Endothelial cell of umbilical vein (primary cell): ENCODE data around the gene CACNB4. TPM values are rescaled to one million over a fixed set of nuclear protein-coding genes. Genes with fewer than 3 reads are reported as not detected.

ENCODE experiments used
- BruUV-seq: library from RNA; stranded (reverse); fragments of 400-500 nt; replicated peaks from 2 replicates; lab custom pipeline; 2021; lab: Mats Ljungman, UMichigan
- CTCF ChIA-PET: fragments of 300-600, 350-600 bp; sonication (Branson Sonifier 250); formaldehyde crosslinking; loops from one replicate; lab custom pipeline; 2021; ENCODE audit warnings: antibody characterized with exemption, inconsistent platforms; lab: Charles Lee
- POLR2A ChIA-PET: fragments of 300-600, 350-600 bp; sonication (Branson Sonifier 250); formaldehyde crosslinking; loops from one replicate; lab custom pipeline; 2021; ENCODE audit warnings: antibody characterized with exemption, inconsistent platforms; lab: Charles Lee
- DNase-seq: peaks from one replicate; pipeline ENCODE4 v3.0.0-alpha.2; 2011; ENCODE audit warnings: low read depth, low spot score
- FAIRE-seq: peaks from 2 replicates; lab custom pipeline; 2011; peaks lifted over from hg19 to GRCh38; lab: Jason Lieb, UNC
- H2AFZ ChIP-seq: 2 replicates; pipeline ENCODE4 v1.6.0; 2012; ENCODE audit warnings: low read depth, low read length, control low read depth, inconsistent platforms
- H3K27ac ChIP-seq: 2 replicates; pipeline ENCODE4 v1.5.1; 2011; ENCODE audit warnings: low read depth, mild to moderate bottlenecking, control low read depth, low read length, moderate library complexity; ENCODE audit not compliant: insufficient read depth
- H3K27me3 ChIP-seq, 2 experiments: 2 replicates each; pipeline versions ENCODE4 v1.6.0 to v1.6.1; 2011; ENCODE audit warnings: low read length in 2 of 2, mixed read lengths in 1 of 2; ENCODE audit not compliant: control insufficient read depth in 2 of 2, insufficient read depth in 2 of 2
- H3K36me3 ChIP-seq, 2 experiments: 2 replicates in 1 of 2; 3 replicates in 1 of 2; pipeline ENCODE4 v1.5.1; 2011; ENCODE audit warnings: low read length in 2 of 2, mild to moderate bottlenecking in 1 of 2, moderate library complexity in 1 of 2; ENCODE audit not compliant: control insufficient read depth in 2 of 2, insufficient read depth in 2 of 2; ENCODE audit errors: extremely low read depth in 1 of 2
- H3K4me1 ChIP-seq: 3 replicates; pipeline ENCODE4 v1.5.1; 2011; ENCODE audit warnings: mild to moderate bottlenecking, low read length; ENCODE audit not compliant: control insufficient read depth, insufficient read depth; ENCODE audit errors: extremely low read depth
- H3K4me2 ChIP-seq: 2 replicates; pipeline ENCODE4 v1.6.1; 2011; ENCODE audit warnings: low read length, control low read depth, mixed read lengths; ENCODE audit not compliant: insufficient read depth
- H3K4me3 ChIP-seq, 3 experiments: fragments of 200-600 bp in 1 of 3; sonication (generic), shearing (Covaris generic) in 1 of 3; replicated peaks in 1 of 3; 2 replicates each; pipeline ENCODE4 v1.5.1; 2011 to 2016; ENCODE audit warnings: control low read depth in 3 of 3, low read length in 3 of 3, mild to moderate bottlenecking in 2 of 3, inconsistent platforms in 1 of 3, low read depth in 1 of 3, moderate library complexity in 1 of 3; ENCODE audit not compliant: insufficient read depth in 1 of 3
- H3K79me2 ChIP-seq: 2 replicates; pipeline ENCODE4 v1.6.0; 2012; ENCODE audit warnings: low read length, inconsistent platforms; ENCODE audit not compliant: control insufficient read depth, insufficient read depth
- H3K9ac ChIP-seq: replicated peaks from 2 replicates; pipeline ENCODE3; 2011; ENCODE audit warnings: low read length, control low read depth; ENCODE audit not compliant: insufficient read depth; ENCODE audit errors: extremely low read depth
- H3K9me1 ChIP-seq: replicated peaks from 3 replicates; pipeline ENCODE4 v1.6.0; 2011; ENCODE audit warnings: mild to moderate bottlenecking, low read length; ENCODE audit not compliant: control insufficient read depth, insufficient read depth; ENCODE audit errors: extremely low read depth
- H3K9me3 ChIP-seq: replicated peaks from 2 replicates; pipeline ENCODE4 v1.5.1; 2012; ENCODE audit warnings: low read length, inconsistent platforms; ENCODE audit not compliant: control insufficient read depth, insufficient read depth
- H4K20me1 ChIP-seq: replicated peaks from 2 replicates; pipeline ENCODE3; 2011; ENCODE audit warnings: mild to moderate bottlenecking, low read length; ENCODE audit not compliant: control insufficient read depth, insufficient read depth; ENCODE audit errors: extremely low read depth
- CTCF ChIP-seq, 2 donors: IDR thresholded peaks; 1 replicate in 1 of 2; 2 replicates in 1 of 2; pipeline ENCODE4 v1.5.1; 2011; ENCODE audit warnings: low read length in 2 of 2, mild to moderate bottlenecking in 2 of 2, moderate library complexity in 2 of 2, control low read depth in 1 of 2, inconsistent platforms in 1 of 2, low read depth in 1 of 2; ENCODE audit not compliant: insufficient read depth in 1 of 2; ENCODE audit errors: extremely low read depth in 1 of 2
- dilution Hi-C: fragments of 300-500 bp; cut with MboI; formaldehyde crosslinking; loops from one replicate; pipeline ENCODE4 v1.15.0; 2019; ENCODE audit warnings: low sequenced_read_pairs; ENCODE audit not compliant: extremely low pct_ligation_motif_present
- intact Hi-C: fragments of 100-400 bp; cut with micrococcal nuclease; formaldehyde crosslinking; loops from one replicate; pipeline ENCODE4 v1.10.0; 2022
- polyA plus RNA-seq, 4 experiments: library from polyadenylated mRNA; depleted of rRNA in 3 of 4; stranded (reverse) in 3 of 4; unstranded in 1 of 4; fragments of >200 nt; gene quantifications; 2 replicates each; pipeline versions ENCODE4 v1.2.1 to v1.2.3, GENCODE V29; 2011 to 2012; ENCODE audit warnings: missing spikeins in 1 of 4
- total RNA-seq: library from RNA; stranded (reverse); gene quantifications from 2 replicates; pipeline ENCODE4 v1.2.3, GENCODE V29; 2021
- TF ChIP-seq, protein P1 (sequence below): IDR thresholded peaks from 2 replicates; pipeline ENCODE4 v1.6.1; 2011; ENCODE audit not compliant: insufficient read depth, insufficient read length

The CACNB4 gene
- total and polyA plus RNA-seq, 2 donors (not counting 3 experiments of a cell fraction or from before 2014, with no cell fraction given) = 0.23 to 0.58 TPM

DNA sequence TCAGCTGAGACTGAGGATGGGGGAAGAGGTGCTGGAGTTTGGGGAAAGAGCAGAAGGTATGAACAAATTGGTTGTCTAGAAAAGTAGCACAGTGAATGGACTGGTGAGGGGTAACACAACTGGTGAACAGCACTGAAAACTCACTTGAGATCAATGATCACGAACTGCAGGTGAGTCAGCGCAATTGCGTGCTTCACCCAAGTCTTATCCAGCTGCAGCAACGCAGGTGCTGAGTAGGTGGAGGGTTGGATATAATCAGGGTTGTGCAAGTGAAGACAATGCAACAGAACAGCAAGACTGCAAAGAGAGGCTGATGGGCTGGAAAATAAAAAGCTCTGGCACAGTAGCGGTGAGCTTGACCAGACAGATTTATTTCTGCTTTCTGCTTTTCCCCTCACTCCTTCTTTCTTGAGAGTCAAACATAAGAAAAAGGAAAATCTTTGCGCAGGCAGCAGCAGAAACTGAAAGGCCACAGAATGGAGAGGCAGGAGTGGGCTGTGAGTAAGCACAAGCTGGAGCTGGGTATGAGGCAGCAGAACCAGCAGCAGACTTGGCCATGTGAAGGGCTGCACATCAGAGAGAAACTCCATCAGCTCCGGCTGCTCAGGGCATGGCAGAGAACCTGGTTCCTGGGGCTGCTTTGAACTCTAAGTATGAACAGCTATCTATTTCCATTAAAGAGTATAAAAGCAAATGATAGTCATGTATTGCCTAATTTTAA, 171.2 kb downstream of the CACNB4 start:
- no peak overlapping the region for H2AFZ ChIP-seq
- no peak overlapping the region for H3K4me3 ChIP-seq
- BruUV-seq = no TSS peak
- dilution Hi-C loops (no loop called here), intact Hi-C loops (no loop called here)
- DNase-seq = no peak
- TF ChIP-seq, protein P1, sequence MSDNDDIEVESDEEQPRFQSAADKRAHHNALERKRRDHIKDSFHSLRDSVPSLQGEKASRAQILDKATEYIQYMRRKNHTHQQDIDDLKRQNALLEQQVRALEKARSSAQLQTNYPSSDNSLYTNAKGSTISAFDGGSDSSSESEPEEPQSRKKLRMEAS = no peak
- TF ChIP-seq CTCF (IDR thresholded peaks at IDR 0.05; ENCODE audit: extremely low read depth in 1 of 2, insufficient read depth in 1 of 2, low read depth in 1 of 2, low read length in 2 of 2) = no peak
- H4K20me1 ChIP-seq = no peaks in the 10 kb centered on the region
- no peak overlapping the region for H3K27ac ChIP-seq
- no peaks in the 10 kb centered on the region for H3K36me3 ChIP-seq
- peaks cover 7 to 19% of the 10 kb centered on the region in 2 experiments for H3K27me3 ChIP-seq
- no peaks in the 10 kb centered on the region for H3K9me1 ChIP-seq
- peaks cover 12% of the 10 kb centered on the region for H3K4me1 ChIP-seq
- no peaks in the 10 kb centered on the region for H3K9me3 ChIP-seq
- H3K79me2 ChIP-seq = no peaks in the 10 kb centered on the region
- ChIA-PET POLR2A (no interaction called here), CTCF (interaction anchor here (0.8 kb wide), 1 partner anchor 16 kb away, joined by 4 read pairs; no protein-coding TSS in a partner anchor)
- FAIRE-seq = no peak
- H3K4me2 ChIP-seq = no peak overlapping the region
- no peak overlapping the region for H3K9ac ChIP-seq
